ENCODE results near the gene GREB1. TPM values are rescaled to one million over a fixed set of nuclear protein-coding genes. Genes with fewer than 3 reads are reported as not detected.

GREB1 gene
- total and polyA plus RNA-seq, 2 experiments from 2014 or later: 12.0 to 35.0 TPM

DNA sequence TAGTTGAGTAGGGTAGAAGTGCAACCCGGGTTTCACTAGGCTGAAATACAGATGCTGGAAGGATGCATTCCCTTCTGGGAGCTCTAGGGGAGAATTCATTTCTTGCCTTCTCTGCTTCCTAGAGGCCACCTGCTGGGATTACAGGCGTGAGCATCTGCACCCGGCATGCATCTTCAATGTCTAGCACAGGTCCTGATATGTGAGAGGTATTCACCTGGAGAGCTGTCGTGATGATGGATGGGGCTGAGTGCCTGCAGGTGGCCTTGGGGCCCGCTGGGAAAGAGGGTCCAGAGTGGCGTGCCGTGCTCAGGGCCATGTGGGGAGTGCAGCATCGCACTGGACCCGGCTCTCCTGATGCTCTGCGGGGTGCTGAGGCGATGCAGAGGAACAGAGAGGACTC, 142.8 kb downstream of the GREB1 start:
- H3K9me2 ChIP-seq (ENCODE audit: insufficient read depth): no peaks in the 10 kb centered on the region

More for the DNA sequence above, 142.8 kb downstream of the GREB1 start:
- H2AFZ ChIP-seq: no peak overlapping the region
- no peak overlapping the region for H3K4me3 ChIP-seq
- ATAC-seq (peak; percentile 16), DNase-seq (ENCODE audit: low spot score) (peak; percentile 35)
- H4K20me1 ChIP-seq (replicated peaks; ENCODE audit: insufficient read depth): no peaks in the 10 kb centered on the region; the same call in 1 of the 2 replicates
- Mint-ChIP-seq H3K27me3 (ENCODE audit: insufficient read depth, low read depth, poor library complexity) (peaks cover 13% of the 10 kb centered on the region), H3K9me3 (no peaks in the 10 kb centered on the region), H3K4me1 (peaks cover 40% of the 10 kb centered on the region), H3K27ac (no peak overlapping the region), H3K4me3 (no peak overlapping the region), H3K36me3 (ENCODE audit: low read depth) (no peaks in the 10 kb centered on the region)
- no peaks in the 10 kb centered on the region for H3K27me3 ChIP-seq (ENCODE audit: insufficient read depth)
- H3K27ac ChIP-seq (ENCODE audit: low read depth): no peak overlapping the region
- H3K4me1 ChIP-seq (ENCODE audit: insufficient read depth): peaks cover 13% of the 10 kb centered on the region; the same call in 1 of the 2 replicates
- no peaks in the 10 kb centered on the region for H3K79me2 ChIP-seq (replicated peaks; ENCODE audit: insufficient read depth)
- no peaks in the 10 kb centered on the region for H3K36me3 ChIP-seq (ENCODE audit: insufficient read depth)
- no peaks in the 10 kb centered on the region for H3F3A ChIP-seq (replicated peaks; ENCODE audit: low read depth)
- no peak for TF ChIP-seq NANOG (IDR thresholded peaks at IDR 0.05; ENCODE audit: borderline replicate concordance)
- no peak for TF ChIP-seq ZNF331 (CRISPR knock-in tag; IDR thresholded peaks at IDR 0.05; ENCODE audit: low read depth)
- TF ChIP-seq, protein P1, sequence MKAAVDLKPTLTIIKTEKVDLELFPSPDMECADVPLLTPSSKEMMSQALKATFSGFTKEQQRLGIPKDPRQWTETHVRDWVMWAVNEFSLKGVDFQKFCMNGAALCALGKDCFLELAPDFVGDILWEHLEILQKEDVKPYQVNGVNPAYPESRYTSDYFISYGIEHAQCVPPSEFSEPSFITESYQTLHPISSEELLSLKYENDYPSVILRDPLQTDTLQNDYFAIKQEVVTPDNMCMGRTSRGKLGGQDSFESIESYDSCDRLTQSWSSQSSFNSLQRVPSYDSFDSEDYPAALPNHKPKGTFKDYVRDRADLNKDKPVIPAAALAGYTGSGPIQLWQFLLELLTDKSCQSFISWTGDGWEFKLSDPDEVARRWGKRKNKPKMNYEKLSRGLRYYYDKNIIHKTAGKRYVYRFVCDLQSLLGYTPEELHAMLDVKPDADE (IDR thresholded peaks at IDR 0.05): no peak
- TF ChIP-seq CREB1 (CRISPR knock-in tag; IDR thresholded peaks at IDR 0.05; ENCODE audit: low read depth): no peak
- TF ChIP-seq REST (IDR thresholded peaks at IDR 0.05; ENCODE audit: unreplicated experiment): no peak
- TF ChIP-seq, protein P2, sequence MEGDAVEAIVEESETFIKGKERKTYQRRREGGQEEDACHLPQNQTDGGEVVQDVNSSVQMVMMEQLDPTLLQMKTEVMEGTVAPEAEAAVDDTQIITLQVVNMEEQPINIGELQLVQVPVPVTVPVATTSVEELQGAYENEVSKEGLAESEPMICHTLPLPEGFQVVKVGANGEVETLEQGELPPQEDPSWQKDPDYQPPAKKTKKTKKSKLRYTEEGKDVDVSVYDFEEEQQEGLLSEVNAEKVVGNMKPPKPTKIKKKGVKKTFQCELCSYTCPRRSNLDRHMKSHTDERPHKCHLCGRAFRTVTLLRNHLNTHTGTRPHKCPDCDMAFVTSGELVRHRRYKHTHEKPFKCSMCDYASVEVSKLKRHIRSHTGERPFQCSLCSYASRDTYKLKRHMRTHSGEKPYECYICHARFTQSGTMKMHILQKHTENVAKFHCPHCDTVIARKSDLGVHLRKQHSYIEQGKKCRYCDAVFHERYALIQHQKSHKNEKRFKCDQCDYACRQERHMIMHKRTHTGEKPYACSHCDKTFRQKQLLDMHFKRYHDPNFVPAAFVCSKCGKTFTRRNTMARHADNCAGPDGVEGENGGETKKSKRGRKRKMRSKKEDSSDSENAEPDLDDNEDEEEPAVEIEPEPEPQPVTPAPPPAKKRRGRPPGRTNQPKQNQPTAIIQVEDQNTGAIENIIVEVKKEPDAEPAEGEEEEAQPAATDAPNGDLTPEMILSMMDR (conservative IDR thresholded peaks at IDR 0.05; ENCODE audit: low read depth in 2 of 2): no peak
- TF ChIP-seq JUNB (IDR thresholded peaks at IDR 0.05; ENCODE audit: unreplicated experiment): no peak
- TF ChIP-seq EZH2phosphoT487 (IDR thresholded peaks at IDR 0.05; ENCODE audit: unreplicated experiment): no peak
- no peak for TF ChIP-seq ZNF114 (CRISPR knock-in tag; IDR thresholded peaks at IDR 0.05)
- no peak for TF ChIP-seq POLR2AphosphoS5 (IDR thresholded peaks at IDR 0.05; ENCODE audit: low read depth)
- no peak for TF ChIP-seq EZH2 (IDR thresholded peaks at IDR 0.05; ENCODE audit: low read depth, unreplicated experiment)
- TF ChIP-seq, protein P3, sequence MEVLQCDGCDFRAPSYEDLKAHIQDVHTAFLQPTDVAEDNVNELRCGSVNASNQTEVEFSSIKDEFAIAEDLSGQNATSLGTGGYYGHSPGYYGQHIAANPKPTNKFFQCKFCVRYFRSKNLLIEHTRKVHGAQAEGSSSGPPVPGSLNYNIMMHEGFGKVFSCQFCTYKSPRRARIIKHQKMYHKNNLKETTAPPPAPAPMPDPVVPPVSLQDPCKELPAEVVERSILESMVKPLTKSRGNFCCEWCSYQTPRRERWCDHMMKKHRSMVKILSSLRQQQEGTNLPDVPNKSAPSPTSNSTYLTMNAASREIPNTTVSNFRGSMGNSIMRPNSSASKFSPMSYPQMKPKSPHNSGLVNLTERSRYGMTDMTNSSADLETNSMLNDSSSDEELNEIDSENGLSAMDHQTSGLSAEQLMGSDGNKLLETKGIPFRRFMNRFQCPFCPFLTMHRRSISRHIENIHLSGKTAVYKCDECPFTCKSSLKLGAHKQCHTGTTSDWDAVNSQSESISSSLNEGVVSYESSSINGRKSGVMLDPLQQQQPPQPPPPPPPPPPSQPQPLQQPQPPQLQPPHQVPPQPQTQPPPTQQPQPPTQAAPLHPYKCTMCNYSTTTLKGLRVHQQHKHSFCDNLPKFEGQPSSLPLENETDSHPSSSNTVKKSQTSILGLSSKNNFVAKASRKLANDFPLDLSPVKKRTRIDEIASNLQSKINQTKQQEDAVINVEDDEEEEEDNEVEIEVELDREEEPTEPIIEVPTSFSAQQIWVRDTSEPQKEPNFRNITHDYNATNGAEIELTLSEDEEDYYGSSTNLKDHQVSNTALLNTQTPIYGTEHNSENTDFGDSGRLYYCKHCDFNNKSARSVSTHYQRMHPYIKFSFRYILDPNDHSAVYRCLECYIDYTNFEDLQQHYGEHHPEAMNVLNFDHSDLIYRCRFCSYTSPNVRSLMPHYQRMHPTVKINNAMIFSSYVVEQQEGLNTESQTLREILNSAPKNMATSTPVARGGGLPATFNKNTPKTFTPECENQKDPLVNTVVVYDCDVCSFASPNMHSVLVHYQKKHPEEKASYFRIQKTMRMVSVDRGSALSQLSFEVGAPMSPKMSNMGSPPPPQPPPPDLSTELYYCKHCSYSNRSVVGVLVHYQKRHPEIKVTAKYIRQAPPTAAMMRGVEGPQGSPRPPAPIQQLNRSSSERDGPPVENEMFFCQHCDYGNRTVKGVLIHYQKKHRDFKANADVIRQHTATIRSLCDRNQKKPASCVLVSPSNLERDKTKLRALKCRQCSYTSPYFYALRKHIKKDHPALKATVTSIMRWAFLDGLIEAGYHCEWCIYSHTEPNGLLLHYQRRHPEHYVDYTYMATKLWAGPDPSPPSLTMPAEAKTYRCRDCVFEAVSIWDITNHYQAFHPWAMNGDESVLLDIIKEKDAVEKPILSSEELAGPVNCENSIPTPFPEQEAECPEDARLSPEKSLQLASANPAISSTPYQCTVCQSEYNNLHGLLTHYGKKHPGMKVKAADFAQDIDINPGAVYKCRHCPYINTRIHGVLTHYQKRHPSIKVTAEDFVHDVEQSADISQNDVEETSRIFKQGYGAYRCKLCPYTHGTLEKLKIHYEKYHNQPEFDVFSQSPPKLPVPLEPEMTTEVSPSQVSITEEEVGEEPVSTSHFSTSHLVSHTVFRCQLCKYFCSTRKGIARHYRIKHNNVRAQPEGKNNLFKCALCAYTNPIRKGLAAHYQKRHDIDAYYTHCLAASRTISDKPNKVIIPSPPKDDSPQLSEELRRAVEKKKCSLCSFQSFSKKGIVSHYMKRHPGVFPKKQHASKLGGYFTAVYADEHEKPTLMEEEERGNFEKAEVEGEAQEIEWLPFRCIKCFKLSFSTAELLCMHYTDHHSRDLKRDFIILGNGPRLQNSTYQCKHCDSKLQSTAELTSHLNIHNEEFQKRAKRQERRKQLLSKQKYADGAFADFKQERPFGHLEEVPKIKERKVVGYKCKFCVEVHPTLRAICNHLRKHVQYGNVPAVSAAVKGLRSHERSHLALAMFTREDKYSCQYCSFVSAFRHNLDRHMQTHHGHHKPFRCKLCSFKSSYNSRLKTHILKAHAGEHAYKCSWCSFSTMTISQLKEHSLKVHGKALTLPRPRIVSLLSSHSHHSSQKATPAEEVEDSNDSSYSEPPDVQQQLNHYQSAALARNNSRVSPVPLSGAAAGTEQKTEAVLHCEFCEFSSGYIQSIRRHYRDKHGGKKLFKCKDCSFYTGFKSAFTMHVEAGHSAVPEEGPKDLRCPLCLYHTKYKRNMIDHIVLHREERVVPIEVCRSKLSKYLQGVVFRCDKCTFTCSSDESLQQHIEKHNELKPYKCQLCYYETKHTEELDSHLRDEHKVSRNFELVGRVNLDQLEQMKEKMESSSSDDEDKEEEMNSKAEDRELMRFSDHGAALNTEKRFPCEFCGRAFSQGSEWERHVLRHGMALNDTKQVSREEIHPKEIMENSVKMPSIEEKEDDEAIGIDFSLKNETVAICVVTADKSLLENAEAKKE (CRISPR knock-in tag; IDR thresholded peaks at IDR 0.05): no peak
- H3K4me2 ChIP-seq: no peak overlapping the region
